GM06990 (cell line): ENCODE measurements around the gene TMEM88.
A peak's percentile ranks its signal among the peaks of the same experiment; 100 is the strongest.
"Not testable (repeated sequence)": the region's sequence is repeated elsewhere in the genome, so short reads cannot be mapped to it uniquely, and the experiment has no call there.

Source experiments
- DNase-seq: peaks from one replicate; pipeline ENCODE4 v3.0.0-alpha.2; 2011; ENCODE audit not compliant: insufficient read length; ENCODE audit errors: extremely low read depth
- H3K27me3 ChIP-seq: replicated peaks from 2 replicates; pipeline ENCODE4 v1.6.0; 2011; ENCODE audit warnings: low read length; ENCODE audit not compliant: control insufficient read depth, insufficient read depth
- H3K36me3 ChIP-seq: 2 replicates; pipeline ENCODE4 v1.5.1; 2011; ENCODE audit warnings: low read length; ENCODE audit not compliant: control insufficient read depth, insufficient read depth
- H3K4me3 ChIP-seq: replicated peaks from 2 replicates; pipeline ENCODE4 v1.5.1; 2011; ENCODE audit warnings: low read depth, mild to moderate bottlenecking, control low read depth, low read length
- CTCF ChIP-seq: IDR thresholded peaks from 2 replicates; pipeline ENCODE4 v1.5.1; 2011; ENCODE audit warnings: low read length, control low read depth, mild to moderate bottlenecking, inconsistent platforms; ENCODE audit not compliant: insufficient read depth, poor library complexity, severe bottlenecking

Gene TMEM88

GRCh38 chr17:7862692-7863437 lies 8.0 kb downstream of the TMEM88 start:
- DNase-seq: no peak
- H3K36me3 ChIP-seq: peaks cover 3% of the 10 kb centered on the region
- H3K27me3 ChIP-seq: no peaks in the 10 kb centered on the region
- no peak overlapping the region for H3K4me3 ChIP-seq
- peak; percentile 71 for TF ChIP-seq CTCF

GRCh38 chr17:7864384-7864783 lies 9.5 kb downstream of the TMEM88 start:
- not testable (repeated sequence) for H3K36me3 ChIP-seq, DNase-seq, H3K27me3 ChIP-seq, H3K4me3 ChIP-seq

GRCh38 chr17:7864995-7865650 lies 10.3 kb downstream of the TMEM88 start:
- TF ChIP-seq CTCF: no peak
- H3K4me3 ChIP-seq: no peak overlapping the region
- no peak for DNase-seq
- H3K27me3 ChIP-seq: no peaks in the 10 kb centered on the region
- H3K36me3 ChIP-seq: peaks cover 1% of the 10 kb centered on the region

- no peaks in the 10 kb centered on the region for H3K27me3 ChIP-seq
- DNase-seq: no peak
- TF ChIP-seq CTCF: no peak
- H3K4me3 ChIP-seq: no peak overlapping the region
- H3K36me3 ChIP-seq: no peaks in the 10 kb centered on the region; the same call in 1 of the 2 replicates
Measured at GRCh38 chr17:7867881-7868329, 13.0 kb downstream of the TMEM88 start.

GRCh38 chr17:7873051-7873450 lies 18.2 kb downstream of the TMEM88 start:
- no peaks in the 10 kb centered on the region; the same call in 1 of the 2 replicates for H3K36me3 ChIP-seq
- H3K27me3 ChIP-seq: no peaks in the 10 kb centered on the region
- H3K4me3 ChIP-seq: no peak overlapping the region
- no peak for DNase-seq
- TF ChIP-seq CTCF: no peak

- no peak for DNase-seq
- TF ChIP-seq CTCF: no peak
- peaks cover 2% of the 10 kb centered on the region; the same call in 1 of the 2 replicates for H3K36me3 ChIP-seq
- H3K27me3 ChIP-seq: no peaks in the 10 kb centered on the region
- H3K4me3 ChIP-seq: no peak overlapping the region
Measured at GRCh38 chr17:7875804-7876370, 21.0 kb downstream of the TMEM88 start.
